SIG-M5 (cell line): ENCODE data around the gene IER3.

Source experiments
- DNase-seq: peaks from one replicate; lab custom pipeline; 2025; lab: John Stamatoyannopoulos, UW

IER3 gene, protein sequence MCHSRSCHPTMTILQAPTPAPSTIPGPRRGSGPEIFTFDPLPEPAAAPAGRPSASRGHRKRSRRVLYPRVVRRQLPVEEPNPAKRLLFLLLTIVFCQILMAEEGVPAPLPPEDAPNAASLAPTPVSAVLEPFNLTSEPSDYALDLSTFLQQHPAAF

DNA sequence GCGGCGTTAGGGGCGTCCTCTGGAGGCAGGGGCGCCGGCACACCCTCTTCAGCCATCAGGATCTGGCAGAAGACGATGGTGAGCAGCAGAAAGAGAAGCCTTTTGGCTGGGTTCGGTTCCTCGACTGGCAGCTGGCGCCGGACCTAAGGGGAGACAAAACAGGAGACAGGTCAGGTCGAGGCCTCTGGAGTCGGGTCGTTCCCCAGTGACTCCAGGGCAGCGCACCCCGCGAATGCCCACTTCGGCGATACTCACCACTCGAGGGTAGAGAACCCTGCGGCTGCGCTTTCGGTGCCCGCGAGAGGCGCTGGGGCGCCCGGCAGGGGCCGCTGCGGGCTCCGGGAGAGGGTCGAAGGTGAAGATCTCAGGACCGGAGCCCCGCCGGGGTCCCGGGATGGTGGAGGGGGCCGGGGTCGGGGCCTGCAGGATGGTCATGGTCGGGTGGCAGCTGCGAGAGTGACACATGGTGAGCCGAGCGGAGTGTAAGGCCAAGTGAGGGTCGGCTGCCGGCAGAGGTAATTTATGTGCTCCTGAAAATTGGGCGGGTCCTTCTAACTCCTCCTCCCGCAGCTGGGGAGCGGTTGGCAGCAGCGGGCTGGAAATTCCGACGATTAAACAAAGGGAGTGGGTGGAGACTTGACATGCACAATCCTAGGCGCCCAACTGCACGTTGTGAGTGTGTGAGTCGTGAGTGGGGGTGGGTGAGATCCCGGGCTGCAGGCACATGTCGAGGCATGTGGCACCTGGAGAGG, at the start of gene IER3:
Gene IER3, minus strand, starts transcription at position 494 of the 752 bp plus-strand sequence. Its CDS starts 29 bp downstream, at position 465.
- no peak for DNase-seq

DNA sequence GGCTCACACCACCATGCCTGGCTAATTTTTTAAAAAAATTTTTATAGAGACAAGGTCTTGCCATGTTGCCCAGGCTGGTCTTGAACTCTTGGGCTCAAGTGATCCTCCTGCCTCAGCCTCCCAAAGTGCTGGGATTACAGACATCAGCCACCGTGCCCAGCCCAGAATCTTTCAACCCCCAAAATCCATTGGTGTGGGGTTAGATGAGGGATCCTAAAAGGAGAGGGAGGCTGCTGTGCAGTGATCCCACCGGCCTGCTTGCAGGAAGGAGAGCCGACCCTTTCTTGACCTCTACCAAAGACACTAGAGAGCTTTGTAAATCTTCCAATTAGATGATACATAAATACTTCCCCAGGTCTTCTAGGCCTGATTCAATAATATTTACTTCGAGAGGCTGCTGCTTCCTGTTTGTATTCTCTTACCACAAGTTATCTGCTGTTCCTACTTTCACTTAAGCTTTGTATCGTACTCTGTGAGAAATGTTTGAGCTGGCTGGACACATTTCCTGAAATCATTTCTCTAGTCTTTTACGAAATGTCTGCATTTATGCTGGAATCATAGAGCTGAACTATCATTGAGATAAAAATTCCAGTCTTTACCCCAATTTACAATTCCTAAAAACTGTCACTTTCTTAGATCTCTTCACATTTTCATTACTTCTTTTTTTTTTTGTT, 49.3 kb upstream of the IER3 start:
- no peak for DNase-seq

DNA sequence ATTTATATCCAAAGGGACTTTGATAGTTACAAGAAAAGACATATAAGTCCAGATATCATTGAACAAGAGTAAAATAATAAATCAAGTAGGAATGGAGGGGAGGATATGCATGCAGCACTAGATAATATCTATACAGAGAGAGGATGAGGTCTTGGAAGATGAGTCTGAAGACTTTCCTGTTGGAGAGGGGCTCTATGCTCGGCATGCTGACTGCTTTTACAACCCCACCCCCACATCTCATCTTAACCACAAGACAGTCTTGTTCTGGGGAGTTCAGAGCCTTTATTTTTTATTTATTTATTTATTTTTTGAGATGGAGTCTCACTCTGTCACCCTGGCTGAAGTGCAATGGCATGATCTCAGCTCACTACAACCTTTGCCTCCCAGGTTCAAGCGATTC, 48.4 kb upstream of the IER3 start:
- DNase-seq: no peak

DNA sequence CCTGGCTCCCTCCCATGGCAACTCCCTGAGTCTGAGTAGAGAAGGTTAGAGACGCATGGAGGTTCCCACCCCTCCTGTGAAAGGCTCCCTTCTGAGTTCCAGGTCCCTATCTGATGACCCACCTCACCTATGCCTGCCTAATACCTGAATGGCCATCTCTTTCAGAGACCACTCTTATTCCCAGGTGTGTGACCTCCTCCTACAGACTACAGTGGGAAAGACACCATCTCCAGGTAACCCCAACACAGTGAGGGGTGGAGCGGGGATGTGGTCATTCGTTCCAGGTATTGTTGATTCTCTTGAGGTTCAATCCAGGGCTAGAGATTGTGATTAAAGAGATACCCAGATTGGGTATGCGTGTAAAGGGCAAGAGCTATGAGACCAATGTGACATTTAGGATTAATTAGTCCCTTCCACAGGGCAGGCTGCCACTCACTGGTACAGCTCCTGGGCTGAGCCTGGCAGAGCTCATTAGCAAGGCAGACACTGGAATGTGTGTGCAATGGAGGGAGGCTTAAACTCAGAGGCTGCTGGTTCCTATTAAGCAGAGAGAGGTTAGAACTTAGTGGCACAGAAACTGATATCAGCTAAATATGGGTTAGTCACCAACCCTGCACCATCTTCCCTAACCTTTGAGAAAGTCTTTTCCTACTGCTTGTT, 46.5 kb upstream of the IER3 start:
- DNase-seq: no peak

DNA sequence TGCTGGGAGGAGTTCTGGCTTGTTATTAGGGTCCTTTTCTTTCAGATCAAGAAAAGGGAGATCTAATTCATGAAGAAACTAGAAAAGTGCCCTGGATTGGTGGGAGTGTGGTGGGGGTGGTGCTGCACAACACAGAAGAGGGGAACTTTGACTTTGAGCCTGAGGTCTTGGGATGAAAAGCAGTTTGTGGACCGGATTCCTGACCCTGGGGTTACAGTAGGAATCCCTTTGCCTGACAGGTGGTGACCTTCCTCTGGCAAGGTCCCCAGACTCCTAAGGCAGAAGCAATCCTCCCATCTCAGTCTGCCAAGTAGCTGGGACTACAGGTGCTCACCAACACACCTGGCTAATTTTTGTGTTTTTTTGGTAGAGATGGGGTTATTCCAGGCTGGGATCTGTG, 45.3 kb upstream of the IER3 start:
- no peak for DNase-seq

DNA sequence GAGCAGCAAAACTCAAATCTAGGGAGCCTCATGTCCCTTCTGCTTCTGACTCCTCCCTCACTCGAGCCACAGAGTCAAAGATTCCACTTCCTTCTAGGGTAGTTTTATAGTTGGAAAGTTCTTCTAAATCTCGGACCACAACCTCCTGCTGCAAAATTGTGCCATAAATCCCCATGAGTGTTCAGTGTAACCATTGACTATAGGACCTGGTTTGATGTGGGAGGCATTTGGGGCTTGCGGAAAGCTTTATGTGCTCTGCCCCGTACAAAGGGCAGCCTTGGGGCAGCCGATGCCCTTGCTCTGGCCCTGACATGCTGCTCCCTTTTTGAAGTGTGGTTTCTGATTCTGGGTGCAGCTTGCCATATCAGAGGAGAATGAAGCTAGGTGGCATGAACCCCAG, 43.6 kb upstream of the IER3 start:
- DNase-seq: no peak

DNA sequence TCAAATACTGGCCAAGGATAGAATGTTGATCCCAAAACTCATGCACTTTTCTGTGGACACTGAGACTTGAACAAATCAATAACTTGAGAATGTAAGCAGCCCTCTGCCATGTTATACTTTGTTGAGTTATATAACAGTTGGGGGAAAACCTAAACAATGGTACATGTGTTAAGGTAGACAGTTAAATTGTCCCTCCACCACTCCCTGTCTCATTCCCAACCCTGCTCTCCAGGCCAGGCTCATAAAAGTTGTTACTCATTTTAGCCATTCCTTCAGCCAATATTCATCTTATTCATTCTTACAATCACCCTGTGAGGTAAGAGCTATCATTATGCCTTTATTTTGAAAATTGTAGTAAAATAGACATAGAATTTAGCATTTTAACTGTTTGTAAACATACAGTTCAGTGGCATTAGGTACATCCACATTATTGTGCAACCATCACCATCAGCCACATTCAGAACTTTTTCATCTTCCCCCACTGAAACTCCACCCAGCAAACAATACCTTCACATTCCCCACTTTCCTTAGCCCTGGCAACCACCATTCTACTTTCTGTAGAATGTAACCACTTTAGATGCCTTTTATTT, 38.2 kb upstream of the IER3 start:
- no peak for DNase-seq

DNA sequence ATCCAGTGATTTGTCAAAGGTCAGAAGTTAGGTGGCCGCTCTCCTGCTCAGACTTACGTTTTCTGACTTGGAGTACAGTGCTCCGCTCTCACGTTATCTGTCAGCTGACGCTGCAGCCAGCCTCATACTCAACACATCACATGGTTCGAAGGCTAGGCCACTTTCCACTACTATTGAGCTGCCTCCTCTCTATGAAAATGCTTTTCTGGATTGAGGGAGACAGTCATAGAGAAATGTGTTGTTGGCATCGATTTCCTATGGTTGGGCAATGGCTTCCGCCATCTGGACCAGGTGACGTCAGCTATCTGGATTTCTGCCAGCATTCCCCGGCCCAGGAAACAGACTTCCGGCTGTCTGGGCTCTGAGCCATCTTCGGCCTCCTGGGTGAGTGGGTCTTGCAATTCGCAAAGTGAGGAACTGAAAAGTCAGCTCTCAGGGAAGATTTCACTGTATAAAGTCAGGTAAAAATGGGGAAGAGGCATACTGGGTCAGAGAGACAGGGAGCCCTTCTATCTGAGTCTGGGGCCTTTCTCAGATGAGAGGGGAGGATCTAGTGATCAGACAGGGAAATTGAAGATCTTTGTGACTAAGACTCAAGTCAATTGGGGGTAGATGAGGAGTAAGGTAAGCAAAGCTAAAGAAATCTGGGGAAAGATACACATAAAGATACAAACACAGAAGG, 37.5 kb upstream of the IER3 start:
- DNase-seq: no peak

DNA sequence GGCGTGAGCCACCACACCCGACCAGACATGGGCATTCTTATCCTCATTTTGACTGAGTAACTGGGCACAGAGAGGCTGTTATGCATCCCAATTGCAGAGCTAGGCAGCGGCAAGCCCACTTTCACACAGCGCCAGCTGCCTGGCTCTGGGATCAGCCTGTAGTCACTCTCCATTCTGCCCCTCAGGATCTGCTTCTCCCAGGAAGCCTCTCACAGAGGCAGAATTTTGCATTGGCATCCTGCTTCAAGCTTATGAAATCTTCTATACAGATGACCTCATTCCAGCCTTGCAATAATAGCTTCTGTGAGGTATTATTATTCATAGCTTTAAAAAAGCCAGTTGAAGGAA, 37.0 kb upstream of the IER3 start:
- DNase-seq: no peak

DNA sequence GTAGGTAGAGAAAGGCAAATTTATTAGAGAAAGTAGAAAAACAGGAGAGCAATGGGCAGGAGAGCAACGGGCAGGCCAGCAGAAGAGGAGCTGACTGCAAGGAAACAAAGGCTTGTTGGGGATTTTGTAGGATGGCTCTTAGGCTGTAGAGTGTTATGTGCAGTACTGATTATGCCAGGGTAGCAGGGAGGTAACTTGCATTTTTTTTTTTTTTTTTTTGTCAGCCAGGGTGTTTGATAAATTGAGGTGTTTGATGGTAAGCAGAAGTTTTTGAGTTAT, 36.2 kb upstream of the IER3 start:
- no peak for DNase-seq

DNA sequence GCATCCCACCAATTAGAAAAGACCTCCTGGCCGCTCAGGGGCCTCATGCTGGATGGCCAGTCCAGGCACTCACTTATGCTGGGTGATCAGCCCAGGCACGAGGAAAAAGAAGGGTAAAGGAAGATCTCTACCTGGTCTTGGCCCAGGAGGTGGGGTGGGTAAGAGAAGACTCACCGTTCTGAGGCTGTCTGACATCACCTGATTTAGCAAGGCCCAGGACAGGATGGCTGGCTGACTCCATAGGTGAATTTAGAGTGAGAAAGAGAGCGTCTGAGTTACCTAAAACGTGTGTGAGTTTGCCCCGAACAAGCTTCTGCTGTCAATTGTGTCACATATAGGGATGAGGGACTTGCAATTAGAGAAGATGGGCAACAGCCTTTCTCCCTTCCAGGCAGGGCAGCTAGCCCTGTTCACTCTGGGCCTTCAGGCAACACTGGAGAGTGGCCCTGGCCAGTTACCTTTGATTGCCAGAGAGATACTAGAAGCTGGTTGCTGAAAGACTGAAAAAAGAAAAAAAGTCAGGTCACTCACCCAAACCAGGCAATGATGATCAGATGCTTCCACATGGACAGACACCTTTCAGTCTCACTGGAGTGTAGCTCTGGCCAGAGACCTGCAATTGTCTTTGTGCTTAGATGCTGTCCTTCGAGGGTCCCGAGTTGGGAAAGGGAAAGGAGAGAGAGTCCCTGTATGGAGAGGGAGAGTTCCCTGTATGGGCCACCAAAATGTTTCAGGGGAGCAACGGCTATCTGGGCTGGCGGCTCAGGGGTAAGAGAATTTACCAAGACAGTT, 35.7 kb upstream of the IER3 start:
- DNase-seq: no peak

DNA sequence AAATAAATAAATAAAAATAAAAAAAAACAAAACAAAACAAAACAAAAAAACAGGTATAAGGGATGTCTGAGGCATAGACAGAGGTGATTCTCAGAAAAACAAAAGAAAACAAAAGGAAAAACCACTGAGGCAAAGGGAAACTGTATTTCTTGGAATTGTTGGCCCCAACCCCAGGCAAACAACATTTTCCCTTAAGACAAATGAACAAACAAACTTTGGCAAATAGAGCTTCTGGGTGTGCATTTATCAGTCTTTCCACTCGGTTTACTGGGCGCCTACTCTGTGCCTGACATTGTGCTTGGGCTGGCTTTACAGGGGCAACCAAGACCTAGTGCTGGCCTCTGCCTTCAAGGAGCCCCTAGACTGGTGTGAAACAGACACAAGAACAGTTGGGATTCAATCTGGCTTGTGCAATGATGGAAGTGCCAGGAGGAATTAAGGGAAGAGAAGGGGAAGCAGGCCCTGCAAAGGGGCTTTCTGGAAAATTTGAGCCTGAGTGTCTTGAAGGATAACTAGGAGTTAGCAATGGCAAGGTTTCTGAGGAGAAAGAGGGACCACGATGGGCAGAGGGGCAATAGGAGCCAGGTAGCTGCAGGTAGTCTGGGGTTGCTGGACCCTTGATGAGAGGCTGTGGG, 33.8 kb upstream of the IER3 start:
- DNase-seq: no peak

DNA sequence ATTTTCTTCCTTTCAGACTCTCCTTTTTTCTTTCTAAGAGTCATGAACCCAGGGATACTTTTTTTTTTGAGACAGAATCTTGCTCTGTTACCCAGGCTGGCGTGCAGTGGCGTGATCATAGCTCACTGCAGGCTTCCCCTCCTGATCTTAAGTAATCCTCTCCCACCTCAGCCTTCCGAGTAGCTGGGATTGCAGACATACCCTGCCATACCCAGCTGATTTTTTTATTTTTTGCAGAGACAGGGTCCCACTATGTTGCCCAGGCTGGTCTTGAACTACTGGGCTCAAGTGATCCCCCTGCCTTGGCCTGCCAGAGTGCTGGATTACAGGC, 32.8 kb upstream of the IER3 start:
- no peak for DNase-seq

DNA sequence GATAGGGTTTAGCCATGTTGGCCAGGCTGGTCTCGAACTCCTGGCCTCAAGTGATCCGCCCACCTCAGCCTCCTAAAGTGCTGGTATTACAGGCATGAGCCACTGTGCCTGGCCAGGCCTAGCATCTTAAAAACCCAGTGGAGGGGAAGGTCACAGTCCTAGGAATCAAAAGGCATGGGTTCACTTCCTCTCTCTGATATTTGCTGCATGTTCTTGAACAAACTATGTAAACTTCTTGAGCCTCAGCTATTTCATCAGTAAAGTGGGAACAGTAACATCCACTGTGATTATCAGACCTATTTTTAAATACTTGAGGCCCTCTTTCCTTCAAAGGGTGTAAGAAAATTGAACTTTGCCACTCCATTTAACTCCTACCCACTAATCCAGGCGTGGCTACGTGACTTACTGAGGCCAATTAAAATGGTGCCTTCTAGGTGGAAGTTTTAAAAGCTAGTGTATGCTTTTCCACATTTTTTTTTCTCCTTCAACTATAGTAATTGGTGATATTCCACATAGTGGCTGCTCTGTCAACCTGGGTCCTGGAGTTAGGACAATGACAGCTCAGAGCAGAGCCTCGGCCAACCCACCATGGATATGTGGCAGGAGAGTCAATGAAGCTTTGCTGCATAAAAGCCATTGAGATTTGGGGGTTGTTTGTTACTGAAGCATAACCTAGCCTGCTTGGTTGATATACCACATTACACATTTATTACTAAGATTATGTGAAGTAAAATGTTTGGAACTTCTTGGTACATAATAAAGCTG, 32.2 kb upstream of the IER3 start:
- DNase-seq: no peak

DNA sequence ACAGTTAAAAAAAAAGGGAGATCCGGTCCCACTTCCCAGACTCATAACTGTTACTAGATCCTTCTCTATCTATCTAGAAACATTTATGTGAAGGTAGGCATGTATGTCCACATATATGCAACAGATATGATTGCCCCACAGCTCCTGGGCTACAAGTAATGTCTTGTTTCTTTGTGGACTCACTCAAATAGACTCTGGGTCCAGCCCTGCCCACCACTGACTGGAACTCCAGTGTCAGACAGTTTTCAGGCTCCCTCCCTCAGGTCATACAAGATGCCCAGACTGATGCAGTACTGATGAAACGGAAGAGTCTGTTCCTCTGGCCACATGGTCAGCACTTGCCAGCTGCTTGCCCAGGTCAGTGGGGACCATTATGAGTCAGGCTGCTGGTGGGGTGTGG, 30.8 kb upstream of the IER3 start:
- no peak for DNase-seq

DNA sequence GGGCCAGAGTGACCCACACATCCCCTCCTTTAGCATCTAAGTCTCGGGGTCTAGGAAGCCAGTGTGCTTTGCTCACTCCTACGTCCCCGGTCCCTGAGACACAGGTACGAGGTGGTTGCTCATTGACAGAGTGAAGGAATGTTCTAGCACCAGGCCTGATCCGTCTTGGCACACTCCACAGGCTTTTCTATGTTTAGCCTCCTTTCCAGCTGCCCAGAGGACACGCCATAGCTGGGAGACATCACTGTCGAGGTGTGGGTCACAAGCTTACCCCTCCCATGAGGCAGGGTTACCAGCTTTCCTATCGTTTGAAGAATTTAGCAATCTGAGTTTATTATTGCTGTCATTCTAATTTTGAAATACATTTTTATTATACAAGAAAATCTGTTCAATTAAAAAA, 30.4 kb upstream of the IER3 start:
- no peak for DNase-seq

DNA sequence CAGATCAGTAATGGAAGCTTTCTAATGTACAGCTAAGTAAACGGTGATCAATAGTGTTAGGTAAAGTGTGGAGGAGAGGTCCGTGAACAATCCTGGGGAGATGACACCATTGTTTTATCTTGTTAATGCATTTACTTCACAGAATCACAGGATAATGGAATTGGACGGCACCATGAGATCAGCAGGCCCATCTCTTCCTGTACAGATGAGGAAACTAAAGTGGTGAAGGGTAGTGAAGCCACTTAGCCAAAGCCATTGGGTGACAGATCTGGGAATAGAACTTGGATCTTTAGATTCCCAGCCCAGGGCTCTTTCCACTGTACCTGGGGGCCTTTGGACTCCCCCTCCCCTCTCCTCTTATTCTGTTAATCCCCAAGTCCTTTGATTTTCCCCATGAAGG, 26.2 kb upstream of the IER3 start:
- no peak for DNase-seq

DNA sequence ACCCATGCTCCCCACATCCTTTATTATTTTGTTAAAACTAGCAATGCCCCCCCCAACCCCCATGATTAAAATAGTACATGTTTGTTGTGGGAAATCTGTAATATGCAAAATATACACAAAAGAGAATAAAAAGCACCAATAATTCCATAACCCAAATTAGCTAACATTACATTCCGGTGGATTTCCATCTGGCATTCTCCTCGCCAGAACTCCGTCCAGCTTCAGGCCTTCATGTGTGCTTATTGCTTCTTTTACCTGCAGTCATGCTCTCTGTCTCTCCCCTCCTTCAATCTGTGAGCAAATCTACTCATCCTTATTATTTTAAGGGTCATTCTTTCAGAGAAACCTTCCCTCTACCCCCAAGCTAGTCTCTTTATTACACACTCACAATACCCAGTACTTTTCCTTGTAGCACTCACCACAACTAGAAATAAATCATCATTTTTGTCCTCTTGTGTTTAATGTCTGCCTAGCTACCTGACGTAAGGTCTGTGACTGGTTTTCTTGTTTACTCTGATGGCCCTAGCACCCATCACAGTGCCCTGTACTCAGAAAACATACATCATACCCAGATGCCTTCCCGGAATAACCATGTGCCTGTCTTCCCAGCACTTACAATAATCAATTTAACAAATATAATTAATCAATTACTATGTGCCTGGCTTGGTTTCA, 25.6 kb upstream of the IER3 start:
- no peak for DNase-seq

DNA sequence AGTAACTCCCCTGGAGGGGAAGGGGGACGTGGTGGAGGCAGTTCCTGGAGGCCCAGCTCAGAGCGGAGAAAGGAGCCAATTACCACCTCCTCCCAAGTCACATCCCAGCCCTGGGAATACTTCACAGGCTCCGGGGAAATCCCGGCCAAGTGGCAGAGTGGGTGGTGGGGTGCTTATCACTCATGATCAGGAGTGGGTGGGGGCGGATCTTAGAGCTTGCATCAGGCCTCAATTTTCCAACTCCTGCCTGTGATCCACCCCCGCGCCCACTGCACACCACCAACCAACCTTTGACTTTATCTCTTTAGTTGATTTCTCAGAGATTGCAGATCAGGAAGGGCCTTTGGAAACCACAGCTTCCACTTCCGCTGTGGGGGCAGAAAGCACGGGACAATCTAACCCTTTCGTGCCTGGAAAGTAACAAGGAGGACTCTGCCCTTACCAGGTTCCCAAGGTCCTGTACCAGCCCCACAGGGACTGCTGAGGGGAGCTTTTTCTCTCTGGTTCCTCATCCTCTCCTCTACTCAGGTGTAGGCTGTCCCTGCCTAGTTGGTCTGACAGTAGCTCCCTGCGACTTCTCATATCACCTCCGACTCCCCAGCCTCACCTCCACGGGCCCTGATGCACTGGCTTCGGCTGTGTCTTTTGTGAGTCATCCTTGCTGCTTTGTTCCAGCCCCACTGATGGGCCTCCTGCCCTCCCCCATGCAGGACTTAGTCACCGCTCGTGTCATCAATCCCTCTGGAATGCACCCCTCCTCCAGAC, 24.9 kb upstream of the IER3 start:
- no peak for DNase-seq
